SK-N-SH (cell line): ENCODE results near the gene PHF14. TPM values are rescaled to one million over a fixed set of nuclear protein-coding genes. Genes with fewer than 3 reads are reported as not detected.

Experiments
- CTCF ChIA-PET: fragments of 300-600, 350-600 bp; formaldehyde crosslinking; extraction: SDS; loops from one replicate; lab custom pipeline; 2021; lab: Yijun Ruan, JAX
- POLR2A ChIA-PET: fragments of 350-600 bp; sonication (Branson Sonifier 250); formaldehyde crosslinking; extraction: SDS; loops from one replicate; lab custom pipeline; 2020; ENCODE audit warnings: antibody characterized with exemption, inconsistent platforms; lab: Yijun Ruan, JAX
- DNase-seq: peaks from one replicate; pipeline ENCODE4 v3.0.0; 2012
- H2AFZ ChIP-seq: fragments of 200-600 bp; sonication (generic); 2 replicates; pipeline ENCODE4 v1.8.1; 2016; ENCODE audit warnings: antibody characterized with exemption, mild to moderate bottlenecking, low read depth
- H3F3A ChIP-seq: fragments of 200-600 bp; sonication (generic); replicated peaks from 2 replicates; pipeline ENCODE3; 2016; ENCODE audit warnings: antibody characterized with exemption, mild to moderate bottlenecking; ENCODE audit not compliant: insufficient read depth
- H3K27ac ChIP-seq, 2 experiments: fragments of 200-500 bp in 1 of 2; fragments of 200-600 bp in 1 of 2; sonication (Bioruptor generic) in 1 of 2; sonication (generic), shearing (Covaris generic) in 1 of 2; 2 replicates each; pipeline versions ENCODE4 v1.5.1 to v1.6.1; 2014 to 2016; ENCODE audit warnings: low read depth in 2 of 2, inconsistent platforms in 1 of 2, low read length in 1 of 2, mild to moderate bottlenecking in 1 of 2, mixed read lengths in 1 of 2
- H3K27me3 ChIP-seq: fragments of 200-600 bp; sonication (generic), shearing (Covaris generic); 2 replicates; pipeline ENCODE4 v1.6.1; 2016; ENCODE audit warnings: mixed run types; ENCODE audit not compliant: insufficient read depth
- H3K36me3 ChIP-seq, 2 experiments: fragments of 200-500 bp in 1 of 2; fragments of 200-600 bp in 1 of 2; sonication (Bioruptor generic) in 1 of 2; sonication (generic) in 1 of 2; replicated peaks in 1 of 2; 2 replicates each; pipeline versions ENCODE3 to v1.5.1; 2014 to 2016; ENCODE audit warnings: low read length in 1 of 2, mild to moderate bottlenecking in 1 of 2; ENCODE audit not compliant: insufficient read depth in 2 of 2, control insufficient read depth in 1 of 2
- H3K4me1 ChIP-seq, 2 experiments: fragments of 200-500 bp in 1 of 2; fragments of 200-600 bp in 1 of 2; sonication (Bioruptor generic) in 1 of 2; sonication (generic), shearing (Covaris generic) in 1 of 2; 2 replicates each; pipeline versions ENCODE4 v1.5.1 to v1.6.1; 2014 to 2016; ENCODE audit warnings: low read depth in 1 of 2, low read length in 1 of 2, mixed run types in 1 of 2; ENCODE audit not compliant: insufficient read depth in 2 of 2, control insufficient read depth in 1 of 2
- H3K4me2 ChIP-seq: fragments of 200-600 bp; sonication (generic), shearing (Covaris generic); 2 replicates; pipeline ENCODE4 v1.6.1; 2017; ENCODE audit warnings: mixed run types
- H3K4me3 ChIP-seq, 2 experiments: fragments of 200-500 bp in 1 of 2; fragments of 200-600 bp in 1 of 2; sonication (Bioruptor generic) in 1 of 2; sonication (generic), shearing (Covaris generic) in 1 of 2; 2 replicates each; pipeline versions ENCODE4 v1.5.1 to v1.8.1; 2014 to 2016; ENCODE audit warnings: low read depth in 2 of 2, inconsistent platforms in 1 of 2, low read length in 1 of 2, mild to moderate bottlenecking in 1 of 2, mixed read lengths in 1 of 2, moderate library complexity in 1 of 2
- H3K79me2 ChIP-seq: fragments of 200-600 bp; sonication (generic); 2 replicates; pipeline ENCODE4 v1.8.1; 2017; ENCODE audit warnings: mild to moderate bottlenecking; ENCODE audit not compliant: insufficient read depth
- H3K9ac ChIP-seq: fragments of 200-600 bp; sonication (generic); 2 replicates; pipeline ENCODE4 v1.6.1; 2017; ENCODE audit warnings: mixed run types
- H3K9me2 ChIP-seq: fragments of 200-600 bp; sonication (generic); 2 replicates; pipeline ENCODE4 v1.6.1; 2017; ENCODE audit warnings: mixed run types
- H3K9me3 ChIP-seq: fragments of 200-600 bp; sonication (generic); 2 replicates; pipeline ENCODE4 v1.6.1; 2017; ENCODE audit warnings: mixed run types, mild to moderate bottlenecking, moderate library complexity
- H4K20me1 ChIP-seq: fragments of 200-600 bp; sonication (generic); 2 replicates; pipeline ENCODE4 v1.6.1; 2017; ENCODE audit warnings: mild to moderate bottlenecking, mixed run types; ENCODE audit not compliant: insufficient read depth
- ELF1 ChIP-seq: IDR thresholded peaks from 2 replicates; pipeline ENCODE4 v1.4.0; 2012
- FOSL2 ChIP-seq: IDR thresholded peaks from 2 replicates; pipeline ENCODE4 v1.4.0; 2012; ENCODE audit warnings: low read depth, mild to moderate bottlenecking, moderate library complexity, borderline replicate concordance
- FOXM1 ChIP-seq: IDR thresholded peaks from 2 replicates; pipeline ENCODE4 v1.4.0; 2012; ENCODE audit warnings: low read depth, mild to moderate bottlenecking
- GABPA ChIP-seq: IDR thresholded peaks from 2 replicates; pipeline ENCODE4 v1.4.0; 2012; ENCODE audit warnings: low read depth, mild to moderate bottlenecking
- JUND ChIP-seq: IDR thresholded peaks from 2 replicates; pipeline ENCODE4 v1.4.0; 2012
- MXI1 ChIP-seq: IDR thresholded peaks from 2 replicates; pipeline ENCODE4 v1.6.1; 2012; ENCODE audit warnings: mild to moderate bottlenecking, low read depth, low read length, improper control_type of control experiment
- NFIC ChIP-seq: IDR thresholded peaks from 2 replicates; pipeline ENCODE4 v1.4.0; 2012; ENCODE audit warnings: borderline replicate concordance
- NRF1 ChIP-seq: IDR thresholded peaks from 2 replicates; pipeline ENCODE4 v1.6.1; 2012; ENCODE audit warnings: low read depth, mild to moderate bottlenecking, low read length
- PBX3 ChIP-seq: IDR thresholded peaks from 2 replicates; pipeline ENCODE4; 2012
- POLR2AphosphoS5 ChIP-seq: IDR thresholded peaks from 2 replicates; pipeline ENCODE4 v1.6.1; 2012; ENCODE audit warnings: low read depth, low read length
- RAD21 ChIP-seq: IDR thresholded peaks from 2 replicates; pipeline ENCODE4 v1.6.1; 2012; ENCODE audit warnings: mild to moderate bottlenecking, low read length
- RCOR1 ChIP-seq: fragments of 150-350 bp; IDR thresholded peaks from 2 replicates; pipeline ENCODE4 v1.6.1; 2017; ENCODE audit warnings: antibody characterized with exemption, low read length
- RFX5 ChIP-seq: IDR thresholded peaks from 2 replicates; pipeline ENCODE4 v1.6.1; 2012; ENCODE audit warnings: mild to moderate bottlenecking, improper control_type of control experiment, low read length
- RXRA ChIP-seq: IDR thresholded peaks from 2 replicates; pipeline ENCODE4 v1.4.0; 2012; ENCODE audit warnings: low read depth, mild to moderate bottlenecking, borderline replicate concordance
- TCF12 ChIP-seq: IDR thresholded peaks from 2 replicates; pipeline ENCODE4 v1.4.0; 2012
- YY1 ChIP-seq: IDR thresholded peaks from 2 replicates; pipeline ENCODE4 v1.4.0; 2012; ENCODE audit warnings: low read depth, mild to moderate bottlenecking
- WGBS: methylation state at CpG from one replicate; pipeline ENCODE4 v1.1.6; 2017; ENCODE audit warnings: low lambda C conversion rate; 5-methylcytosine and 5-hydroxymethylcytosine counted together
- polyA plus RNA-seq, 3 experiments: library from polyadenylated mRNA; depleted of rRNA; stranded (reverse); fragments of >200 nt; gene quantifications; 2 replicates each; pipeline ENCODE4 v1.2.3, GENCODE V29; 2012
- TF ChIP-seq, protein P1 (sequence below): fragments of 150-350 bp; IDR thresholded peaks from 2 replicates; pipeline ENCODE4 v1.6.1; 2017; ENCODE audit warnings: antibody characterized with exemption, low read length, low read depth, borderline replicate concordance
- TF ChIP-seq, protein P2 (sequence below): IDR thresholded peaks from 2 replicates; pipeline ENCODE4 v1.4.0; 2012; ENCODE audit warnings: low read depth, borderline replicate concordance

PHF14 gene
- polyA plus RNA-seq, 1 of the 3 experiments (the other 2 are of a cell fraction) = 19.2 TPM

DNA sequence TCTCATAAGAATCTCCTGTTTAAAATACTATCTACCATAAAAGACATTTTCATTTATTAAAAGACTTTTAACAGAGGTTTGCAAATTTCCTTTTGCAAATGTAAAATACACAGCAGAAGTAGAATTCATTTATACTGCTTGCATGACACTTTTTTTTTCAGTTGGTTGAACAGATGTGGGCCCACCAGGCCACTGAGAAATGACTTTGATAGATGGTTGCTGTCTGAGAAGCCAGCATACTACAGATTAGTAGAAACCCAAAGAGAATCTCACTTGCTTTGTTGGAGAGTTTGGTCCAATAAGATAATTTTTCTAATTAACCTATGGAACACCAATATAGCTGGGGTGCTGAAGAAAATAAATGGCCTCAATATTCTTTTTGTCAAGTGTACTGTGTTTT, 66.3 kb downstream of the PHF14 start (continued):
- TF ChIP-seq JUND (no peak), RAD21 (no peak), ELF1 (no peak), TCF12 (no peak), GABPA (no peak)

DNA sequence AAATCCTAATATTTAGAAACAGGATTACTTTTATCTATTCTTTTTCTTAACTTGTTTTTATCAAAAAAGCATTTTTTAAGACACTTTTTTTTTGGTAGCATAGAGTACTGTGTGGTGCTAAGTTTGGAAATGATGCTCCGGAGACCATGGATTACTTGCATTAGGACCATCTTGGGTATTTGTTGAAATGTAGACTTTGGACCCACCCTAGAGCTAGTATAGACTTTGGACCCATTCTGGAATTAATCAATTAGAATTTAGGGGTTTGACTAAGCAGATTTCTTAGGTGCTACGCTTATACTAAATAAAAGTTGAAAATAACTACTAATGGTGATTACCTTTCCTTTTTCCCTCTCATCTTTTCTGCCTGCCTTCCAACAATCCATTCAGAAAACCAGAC, 80.4 kb downstream of the PHF14 start:
- POLR2A ChIA-PET = no interaction called here
- H3K4me1 ChIP-seq = no peaks in the 10 kb centered on the region; a peak in 1 of 4 replicates
- H3K36me3 ChIP-seq = peaks cover 44 to 78% of the 10 kb centered on the region in 2 experiments
- H3K27me3 ChIP-seq = no peaks in the 10 kb centered on the region
- WGBS = 95% methylated on average over 2 of the region's 2 CpGs
- H2AFZ ChIP-seq = no peak overlapping the region
- H3K4me3 ChIP-seq = no peak overlapping the region
- no peak for DNase-seq
- no peak overlapping the region for H3K4me2 ChIP-seq
- no peak overlapping the region for H3K9ac ChIP-seq
- no peaks in the 10 kb centered on the region for H3K79me2 ChIP-seq
- no peaks in the 10 kb centered on the region for H3F3A ChIP-seq
- H4K20me1 ChIP-seq = no peaks in the 10 kb centered on the region
- no peak for TF ChIP-seq YY1
- no peak for TF ChIP-seq RFX5
- TF ChIP-seq POLR2AphosphoS5 = no peak
- no peak for TF ChIP-seq MXI1
- no peak for TF ChIP-seq RCOR1
- TF ChIP-seq NFIC = no peak
- no peak for TF ChIP-seq FOSL2
- TF ChIP-seq, protein P1, sequence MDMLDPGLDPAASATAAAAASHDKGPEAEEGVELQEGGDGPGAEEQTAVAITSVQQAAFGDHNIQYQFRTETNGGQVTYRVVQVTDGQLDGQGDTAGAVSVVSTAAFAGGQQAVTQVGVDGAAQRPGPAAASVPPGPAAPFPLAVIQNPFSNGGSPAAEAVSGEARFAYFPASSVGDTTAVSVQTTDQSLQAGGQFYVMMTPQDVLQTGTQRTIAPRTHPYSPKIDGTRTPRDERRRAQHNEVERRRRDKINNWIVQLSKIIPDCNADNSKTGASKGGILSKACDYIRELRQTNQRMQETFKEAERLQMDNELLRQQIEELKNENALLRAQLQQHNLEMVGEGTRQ = no peak
- TF ChIP-seq, protein P2, sequence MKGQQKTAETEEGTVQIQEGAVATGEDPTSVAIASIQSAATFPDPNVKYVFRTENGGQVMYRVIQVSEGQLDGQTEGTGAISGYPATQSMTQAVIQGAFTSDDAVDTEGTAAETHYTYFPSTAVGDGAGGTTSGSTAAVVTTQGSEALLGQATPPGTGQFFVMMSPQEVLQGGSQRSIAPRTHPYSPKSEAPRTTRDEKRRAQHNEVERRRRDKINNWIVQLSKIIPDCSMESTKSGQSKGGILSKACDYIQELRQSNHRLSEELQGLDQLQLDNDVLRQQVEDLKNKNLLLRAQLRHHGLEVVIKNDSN = no peak
- TF ChIP-seq FOXM1 = no peak
- no peak for TF ChIP-seq PBX3
- TF ChIP-seq RXRA = no peak
- no peak for TF ChIP-seq NRF1
- TF ChIP-seq RAD21 = no peak
- CTCF ChIA-PET = no interaction called here
- H3K9me3 ChIP-seq = no peaks in the 10 kb centered on the region
- no peak overlapping the region; a peak in 1 of 4 replicates for H3K27ac ChIP-seq
- no peaks in the 10 kb centered on the region for H3K9me2 ChIP-seq
